SHP77 (cell line): ENCODE data around the gene CSMD2.

ENCODE experiments used
- DNase-seq, 2 experiments: peaks; one replicate each; lab custom pipeline; 2025; lab: John Stamatoyannopoulos, UW

Gene CSMD2

DNA sequence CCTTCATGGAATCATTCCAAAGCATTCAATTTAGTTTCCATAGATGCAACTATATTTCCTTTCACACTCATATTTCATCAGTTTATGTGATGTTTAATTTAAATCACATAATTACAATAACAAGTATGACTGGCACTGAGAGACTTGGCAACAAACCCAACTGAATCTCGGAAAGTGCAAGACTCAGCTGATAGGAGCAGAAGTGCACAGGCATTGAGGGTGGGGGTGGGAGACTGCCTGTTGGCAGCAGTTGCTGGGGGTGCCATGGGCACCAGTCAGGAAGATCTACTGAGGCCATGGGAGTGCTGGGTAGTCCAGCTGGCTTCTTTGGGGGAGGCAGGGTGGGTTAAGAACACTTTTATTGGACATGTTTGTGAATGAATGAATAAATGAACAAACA lies 311.6 kb downstream of the CSMD2 start:
- DNase-seq, result no peak

- no peak for DNase-seq
Observed at GRCh38 chr1:33852711-33853110, 312.3 kb downstream of the CSMD2 start.

GRCh38 chr1:33850481-33850880 lies 314.5 kb downstream of the CSMD2 start:
- DNase-seq, result no peak

GRCh38 chr1:33849211-33849610 lies 315.8 kb downstream of the CSMD2 start:
- DNase-seq, result no peak

DNA sequence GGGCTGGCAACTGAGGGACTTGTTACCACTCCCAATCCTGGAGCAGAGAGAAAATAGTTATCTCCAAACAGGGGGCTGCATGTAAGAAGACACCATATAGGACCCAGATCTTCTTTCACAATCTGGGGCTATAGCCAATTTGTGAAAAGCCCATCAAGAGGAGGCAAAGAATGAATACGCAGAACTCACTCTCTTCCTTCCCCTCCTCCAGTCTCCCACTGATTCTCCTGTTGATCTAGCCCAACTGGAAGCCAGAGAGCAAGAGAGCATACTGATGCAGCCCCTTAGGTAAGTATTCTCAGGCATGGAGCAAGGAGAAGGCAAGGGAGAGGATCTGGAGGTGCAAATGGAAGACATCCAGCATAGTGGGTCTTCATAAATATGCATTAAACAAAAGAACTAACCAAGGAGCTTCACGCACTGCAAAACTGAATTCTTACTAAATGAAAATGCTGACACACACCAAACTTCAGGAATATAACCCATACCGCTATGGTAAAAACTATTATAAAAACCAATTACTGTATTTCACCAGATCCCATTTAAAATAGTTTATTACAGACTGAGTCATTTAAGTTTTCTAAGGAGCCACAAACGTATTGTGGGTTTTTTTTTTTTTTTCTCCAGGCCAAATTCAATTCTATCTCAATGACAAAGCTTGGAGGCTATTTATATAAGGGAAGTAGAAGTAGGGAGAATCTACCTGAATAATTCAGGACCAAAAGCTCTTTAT lies 316.7 kb downstream of the CSMD2 start:
- no peak for DNase-seq

DNA sequence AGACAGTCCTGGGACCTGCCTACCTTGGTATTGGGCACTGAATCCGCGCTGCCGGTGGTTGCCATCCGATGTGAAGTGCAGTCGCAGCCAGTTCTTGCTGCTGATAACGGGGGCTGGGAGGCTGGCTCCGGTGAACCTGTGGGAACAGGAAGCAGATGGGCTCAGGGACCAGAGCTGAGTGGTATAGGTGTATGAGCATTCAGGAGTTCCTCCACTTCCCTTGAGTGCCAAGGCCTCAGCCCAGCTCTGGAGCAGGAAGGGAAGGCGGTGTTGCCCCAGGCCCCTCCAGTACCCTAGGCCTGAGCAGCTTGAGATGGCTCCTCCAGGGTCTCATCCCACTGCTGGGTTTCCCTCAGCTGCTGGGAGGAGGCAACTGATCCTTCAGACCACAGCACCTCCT lies 318.2 kb downstream of the CSMD2 start:
- no peak for DNase-seq

DNA sequence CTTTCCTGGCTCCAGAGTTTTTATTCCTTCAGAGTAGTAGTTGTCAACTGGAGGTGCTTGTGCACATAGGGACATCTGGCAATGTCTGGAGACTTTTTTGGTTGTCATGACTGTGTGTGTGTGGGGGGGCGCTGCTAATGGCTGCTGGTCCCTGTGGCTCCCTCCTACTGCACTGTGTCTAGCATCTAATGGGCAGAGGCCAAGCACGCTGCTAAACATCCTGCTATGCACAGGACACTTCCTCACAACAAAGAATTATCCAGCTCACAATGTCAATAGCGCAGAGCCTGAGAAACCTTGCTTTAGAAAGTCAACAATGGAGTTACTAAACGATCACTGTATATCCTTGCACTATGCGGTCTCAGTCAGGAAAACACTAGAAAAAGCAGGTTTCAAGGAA lies 320.9 kb downstream of the CSMD2 start:
- DNase-seq, result no peak

DNA sequence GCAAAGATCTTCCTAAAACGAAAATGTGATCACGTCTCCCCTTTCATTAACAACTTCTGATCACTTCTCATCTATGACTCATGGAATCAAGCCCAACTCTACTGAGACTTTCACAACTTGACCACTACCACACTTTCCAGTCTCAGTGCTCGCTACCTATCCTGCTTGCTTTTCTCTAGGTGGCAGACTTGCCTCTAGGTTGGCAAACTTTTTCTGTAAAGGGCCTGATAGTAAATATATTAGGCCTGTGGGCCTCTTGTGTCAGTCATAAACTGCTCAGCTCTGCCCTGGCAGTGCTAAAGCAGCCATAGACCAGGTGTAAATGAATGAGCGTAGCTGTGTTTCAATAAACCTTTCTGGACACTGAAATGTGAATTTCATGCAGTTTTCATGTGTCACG lies 322.7 kb downstream of the CSMD2 start:
- DNase-seq, result no peak

DNA sequence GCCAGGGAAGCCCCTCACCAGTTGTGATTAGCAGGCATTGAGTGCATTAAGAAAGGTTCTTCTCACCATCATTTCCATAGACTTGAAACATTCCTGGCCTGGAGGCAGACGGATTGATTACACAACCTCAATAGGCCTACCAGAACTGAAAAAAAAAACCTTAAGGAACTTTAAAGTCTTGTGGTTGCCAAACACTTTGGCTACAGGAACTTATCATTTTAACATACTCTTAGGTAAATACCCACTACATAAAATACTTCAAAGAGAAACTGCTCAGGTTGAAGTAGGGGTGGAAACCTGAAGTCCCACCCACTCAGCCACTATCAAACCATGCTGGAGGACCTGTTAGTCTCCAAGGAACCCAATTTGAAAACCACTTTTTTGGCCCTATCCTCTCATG lies 323.5 kb downstream of the CSMD2 start:
- DNase-seq, result no peak

DNA sequence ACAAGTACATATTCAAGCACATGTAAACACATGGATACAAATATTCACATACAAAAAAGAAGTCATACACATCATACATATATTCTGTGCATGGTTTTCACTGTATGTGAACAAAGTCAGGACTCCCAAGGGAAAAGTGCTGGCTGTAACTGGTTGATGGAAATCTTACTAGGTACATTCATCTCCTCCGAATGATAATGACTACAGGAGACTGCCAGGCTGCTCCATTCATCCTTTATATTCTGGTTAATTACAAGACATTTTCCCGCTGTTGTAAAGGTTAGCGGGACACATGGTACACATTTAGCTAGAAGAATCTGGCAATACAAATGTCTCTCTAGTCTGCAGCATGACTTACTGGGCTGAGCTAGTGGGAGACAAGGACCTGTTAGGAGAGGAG lies 327.4 kb downstream of the CSMD2 start:
- no peak for DNase-seq

- DNase-seq, result no peak
Observed at GRCh38 chr1:33836911-33837310, 328.1 kb downstream of the CSMD2 start.

GRCh38 chr1:33828654-33829053 lies 336.4 kb downstream of the CSMD2 start:
- no peak for DNase-seq

DNA sequence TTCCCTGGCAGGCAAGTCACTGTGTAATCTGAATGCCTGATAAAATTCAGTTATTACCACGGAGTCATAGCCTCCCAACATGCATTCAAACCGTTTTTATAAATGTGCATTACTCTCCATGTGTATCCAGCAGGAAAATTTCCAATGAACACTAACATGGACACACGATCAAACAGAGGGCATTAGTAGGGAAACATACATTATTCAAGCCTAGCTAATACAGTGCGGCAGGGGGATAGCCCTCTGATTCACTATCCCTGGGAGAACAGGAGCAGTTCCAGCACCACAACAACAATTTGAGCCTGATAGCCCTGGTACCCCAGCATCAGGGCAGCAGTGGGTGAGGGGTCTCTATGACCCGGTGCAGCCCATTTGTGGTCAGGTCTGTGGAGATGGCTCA lies 337.0 kb downstream of the CSMD2 start:
- DNase-seq, result no peak

- no peak for DNase-seq
Observed at GRCh38 chr1:33826711-33827110, 338.3 kb downstream of the CSMD2 start.

- no peak for DNase-seq
Observed at GRCh38 chr1:33826311-33826710, 338.7 kb downstream of the CSMD2 start.

DNA sequence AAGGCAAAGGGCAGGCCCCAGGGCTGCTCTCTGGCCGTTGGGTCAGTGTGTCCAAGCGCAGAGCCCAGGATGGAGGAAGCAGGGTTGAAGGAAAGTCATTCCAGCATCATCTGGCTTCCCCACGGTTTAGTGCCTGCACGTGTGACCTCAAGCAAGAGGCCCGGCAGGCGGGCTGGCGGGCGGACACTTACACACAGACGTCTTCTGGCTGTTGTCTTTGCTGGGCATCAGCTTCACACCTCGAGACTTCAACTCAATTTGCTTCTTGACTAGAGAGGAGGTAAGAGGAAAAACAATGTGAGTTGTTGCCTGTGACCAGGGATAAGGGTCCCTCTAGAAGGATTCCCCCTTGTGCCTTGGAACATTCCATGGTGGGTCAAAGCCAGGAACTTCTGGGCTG lies 339.5 kb downstream of the CSMD2 start:
- no peak for DNase-seq

DNA sequence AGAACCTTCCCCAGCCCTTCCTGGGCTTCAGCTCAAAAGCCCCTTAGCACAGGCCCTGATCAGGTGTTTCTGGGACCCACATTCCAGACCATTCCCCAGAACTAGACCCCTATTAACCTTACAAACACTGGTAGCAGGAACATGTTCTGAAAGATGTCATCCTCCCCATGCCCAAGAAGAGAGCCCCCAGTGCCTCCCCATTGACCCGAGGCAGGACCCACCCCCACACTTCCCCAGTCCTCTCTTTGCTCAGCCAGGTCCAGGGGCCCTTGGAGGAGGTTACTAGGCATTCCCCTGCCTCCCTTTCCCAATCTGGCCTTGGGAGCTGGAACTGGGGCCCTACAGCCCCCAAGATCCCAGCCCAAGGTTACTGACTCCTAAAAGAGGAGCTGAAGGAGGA lies 340.1 kb downstream of the CSMD2 start:
- no peak for DNase-seq

GRCh38 chr1:33824321-33824720 lies 340.7 kb downstream of the CSMD2 start:
- DNase-seq, result no peak

- DNase-seq, result no peak
Observed at GRCh38 chr1:33823830-33824229, 341.2 kb downstream of the CSMD2 start.

DNA sequence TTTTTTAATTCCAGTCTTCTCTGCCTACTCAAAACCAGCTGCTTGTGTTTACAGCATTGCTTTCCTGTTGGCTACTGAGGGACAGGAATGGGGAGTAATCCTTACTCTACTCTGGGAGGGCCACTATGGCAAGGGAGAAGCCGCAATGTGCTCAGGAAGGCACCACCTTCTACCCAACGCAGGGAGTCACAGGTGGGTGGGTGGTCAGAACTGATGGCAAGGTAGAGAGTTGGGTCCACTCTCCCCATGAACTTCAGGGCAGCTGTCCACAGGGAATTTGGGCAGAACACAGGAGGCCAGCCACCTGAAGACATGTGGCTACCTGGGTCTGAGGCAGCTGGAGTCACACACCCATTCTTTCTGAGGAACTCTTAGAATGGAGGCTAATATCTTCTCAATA lies 341.6 kb downstream of the CSMD2 start:
- DNase-seq, result no peak

DNA sequence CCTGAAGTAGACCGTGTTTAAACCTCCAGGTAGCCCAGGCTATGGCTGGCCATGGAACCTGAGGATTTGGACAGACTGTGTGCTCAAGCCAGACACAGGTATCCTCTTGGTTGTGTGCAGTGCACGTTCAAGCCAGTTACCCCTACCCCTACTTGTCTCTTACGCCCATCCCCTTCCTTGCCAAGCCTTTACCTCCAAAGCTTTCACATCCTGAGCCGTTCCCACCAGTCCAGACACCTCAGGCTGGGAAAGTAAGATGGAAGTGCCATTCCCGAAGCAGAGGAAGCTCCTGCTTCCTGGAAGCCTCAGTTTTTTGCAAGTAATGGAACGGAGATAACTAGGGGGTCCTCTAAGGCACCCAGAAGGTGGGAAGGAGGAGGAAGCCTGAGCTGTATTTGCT lies 342.6 kb downstream of the CSMD2 start:
- no peak for DNase-seq

GRCh38 chr1:33821291-33821690 lies 343.7 kb downstream of the CSMD2 start:
- no peak for DNase-seq

- DNase-seq, result no peak
Observed at GRCh38 chr1:33820804-33821203, 344.2 kb downstream of the CSMD2 start.

DNA sequence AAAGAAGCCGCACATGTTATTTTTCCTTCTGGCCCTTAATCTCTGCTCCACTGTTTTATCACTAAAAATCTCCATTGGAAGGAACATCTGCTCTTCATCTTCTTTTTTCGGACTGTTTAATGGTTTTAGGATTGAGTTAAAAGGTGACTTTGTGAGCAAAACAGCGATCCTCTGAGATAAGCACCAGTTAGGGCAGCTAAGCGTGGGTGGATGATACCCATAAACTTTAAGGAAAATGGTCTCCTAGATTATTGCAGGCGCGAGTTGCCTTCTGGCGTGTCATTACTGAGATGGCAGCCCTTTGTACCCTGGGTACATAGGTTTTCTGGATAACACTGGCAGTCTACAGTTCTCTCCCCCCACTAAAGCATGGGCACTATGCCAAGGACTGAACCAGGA lies 345.1 kb downstream of the CSMD2 start:
- DNase-seq, result no peak
